ENCODE measurements around the gene SHC1. TPM values are rescaled to one million over a fixed set of nuclear protein-coding genes. Genes with fewer than 3 reads are reported as not detected.

Gene SHC1
- total RNA-seq, 2 experiments from 2014 or later: 43.4 to 46.5 TPM

GRCh38 chr1:155007251-155007828 lies 36.8 kb upstream of the SHC1 start:
- intact Hi-C loops (cut with micrococcal nuclease): loop anchor here (10.0 kb wide), 2 partner anchors 673 to 1353 kb away; partner anchors contain the start of gene SNAPIN
- Mint-ChIP-seq H3K4me3 (peak overlapping the region; percentile 16), H3K9me3 (no peaks in the 10 kb centered on the region), H3K27ac (peak overlapping the region; percentile 99), H3K4me1 (ENCODE audit: low read depth) (peaks cover 59% of the 10 kb centered on the region), H3K27me3 (no peaks in the 10 kb centered on the region), H3K36me3 (peaks cover 29% of the 10 kb centered on the region)
- POLR2A ChIA-PET: interaction anchor here (1.0 to 3.9 kb wide), 3 partner anchors 8 to 32 kb away, joined by 3 to 31 read pairs (median 11); no protein-coding TSS in a partner anchor
- DNase-seq: no peak
- CTCF ChIA-PET: interaction anchor here (0.9 to 4.2 kb wide), 7 partner anchors 8 to 78 kb away, joined by 3 to 43 read pairs (median 4); partner anchors contain the start of genes ADAM15 and PYGO2

DNA sequence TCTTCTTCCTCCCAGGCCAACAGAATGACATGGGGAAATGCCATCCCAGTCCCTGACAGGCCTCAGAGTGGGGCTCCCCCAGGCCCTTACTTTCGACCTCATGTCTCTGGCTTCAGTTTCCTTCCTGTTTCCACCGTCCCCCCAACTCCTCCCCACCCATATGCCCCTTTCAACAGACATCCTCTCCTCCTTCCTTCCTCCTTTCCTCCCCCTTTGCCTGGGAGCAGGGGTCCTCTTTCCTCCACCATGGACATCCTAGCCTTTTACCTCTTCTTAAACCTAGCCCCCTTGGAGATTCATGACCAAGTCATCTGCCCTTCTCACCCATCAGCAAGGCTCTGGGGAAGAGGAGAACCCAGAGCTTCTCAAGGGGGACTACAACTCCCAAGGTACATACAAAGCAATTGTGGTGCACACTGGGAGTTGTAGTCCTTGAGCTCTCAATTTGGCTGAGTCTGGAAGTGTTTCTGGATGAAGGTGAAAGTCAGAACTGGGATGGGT lies 36.1 kb upstream of the SHC1 start:
- peak overlapping the region; percentile 84 for H3K4me3 Mint-ChIP-seq
- H3K27me3 Mint-ChIP-seq: no peaks in the 10 kb centered on the region
- CTCF ChIA-PET: interaction anchor here (0.6 to 4.2 kb wide), 4 partner anchors 10 to 78 kb away, joined by 3 to 43 read pairs (median 4); partner anchors contain the start of genes ADAM15 and PYGO2
- H3K4me1 Mint-ChIP-seq (ENCODE audit: low read depth): peaks cover 54% of the 10 kb centered on the region
- H3K9me3 Mint-ChIP-seq: no peaks in the 10 kb centered on the region
- H3K27ac Mint-ChIP-seq: peak overlapping the region; percentile 99
- DNase-seq: peak; percentile 67
- POLR2A ChIA-PET: interaction anchor here (0.7 to 3.9 kb wide), 3 partner anchors 11 to 681 kb away, joined by 3 to 31 read pairs (median 4); no protein-coding TSS in a partner anchor
- intact Hi-C loops (cut with micrococcal nuclease): loop anchor here (10.0 kb wide), 2 partner anchors 672 to 1352 kb away; partner anchors contain the start of gene SNAPIN
- peaks cover 29% of the 10 kb centered on the region for H3K36me3 Mint-ChIP-seq

DNA sequence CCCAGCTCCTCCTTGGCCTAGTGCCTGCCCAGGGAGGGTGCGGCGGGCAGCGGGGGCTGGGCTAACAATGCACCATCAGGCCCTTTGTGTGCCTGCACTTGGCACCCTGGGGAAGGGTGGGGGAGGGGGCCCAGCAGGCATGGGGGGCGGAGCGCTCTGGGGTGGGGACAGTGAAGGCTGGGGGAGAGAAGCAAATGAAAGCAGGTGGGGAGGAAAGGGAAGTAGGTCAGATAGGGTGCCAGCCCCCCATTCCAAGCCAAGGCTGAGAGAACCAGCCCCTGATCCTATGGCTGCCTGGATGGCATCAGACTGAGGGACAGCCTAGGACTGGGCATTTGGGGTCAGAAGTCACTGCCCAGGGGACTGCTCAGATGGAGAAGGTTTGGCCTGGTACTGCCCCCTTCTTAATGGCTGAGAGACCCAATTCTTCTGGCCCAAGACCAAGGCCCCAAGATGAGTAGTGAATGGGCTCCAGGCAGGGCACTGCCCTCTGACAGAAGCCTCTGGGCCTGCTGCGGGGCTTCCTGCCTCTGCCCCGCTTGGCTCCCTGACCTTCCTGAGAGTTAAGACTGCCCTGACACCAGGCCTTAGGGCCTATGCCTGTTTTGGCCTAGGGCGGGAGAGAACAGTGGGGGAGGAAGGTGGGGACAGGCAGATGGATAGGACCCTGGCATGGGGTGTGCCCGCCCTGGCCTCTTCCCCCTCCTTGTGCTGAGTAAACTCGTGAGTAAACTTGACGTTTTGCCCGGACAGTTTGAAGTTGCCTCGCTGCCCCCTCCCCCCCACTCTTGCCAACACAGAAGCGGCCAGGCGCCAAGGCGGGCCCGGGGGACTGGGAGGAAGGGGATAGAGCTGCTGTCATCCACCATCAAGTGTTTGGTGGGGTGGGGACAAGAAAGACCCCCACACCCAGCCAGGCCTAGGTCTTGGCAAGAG lies 34.8 kb upstream of the SHC1 start:
- peaks cover 24% of the 10 kb centered on the region for H3K36me3 Mint-ChIP-seq
- ChIA-PET CTCF (interaction anchor here (0.8 to 4.2 kb wide), 6 partner anchors 11 to 68 kb away, joined by 3 to 43 read pairs (median 4); partner anchors contain the start of gene FLAD1), POLR2A (interaction anchor here (0.7 to 3.9 kb wide), 5 partner anchors 12 to 679 kb away, joined by 3 to 31 read pairs (median 4); partner anchors contain the start of genes CKS1B and LENEP)
- peak overlapping the region; percentile 99 for H3K27ac Mint-ChIP-seq
- peak; percentile 51 for DNase-seq
- H3K27me3 Mint-ChIP-seq: no peaks in the 10 kb centered on the region
- peak overlapping the region; percentile 84 for H3K4me3 Mint-ChIP-seq
- no peaks in the 10 kb centered on the region for H3K9me3 Mint-ChIP-seq
- H3K4me1 Mint-ChIP-seq (ENCODE audit: low read depth): peaks cover 44% of the 10 kb centered on the region
- intact Hi-C loops (cut with micrococcal nuclease): loop anchor here (10.0 kb wide), 2 partner anchors 671 to 1351 kb away; partner anchors contain the start of gene SNAPIN

DNA sequence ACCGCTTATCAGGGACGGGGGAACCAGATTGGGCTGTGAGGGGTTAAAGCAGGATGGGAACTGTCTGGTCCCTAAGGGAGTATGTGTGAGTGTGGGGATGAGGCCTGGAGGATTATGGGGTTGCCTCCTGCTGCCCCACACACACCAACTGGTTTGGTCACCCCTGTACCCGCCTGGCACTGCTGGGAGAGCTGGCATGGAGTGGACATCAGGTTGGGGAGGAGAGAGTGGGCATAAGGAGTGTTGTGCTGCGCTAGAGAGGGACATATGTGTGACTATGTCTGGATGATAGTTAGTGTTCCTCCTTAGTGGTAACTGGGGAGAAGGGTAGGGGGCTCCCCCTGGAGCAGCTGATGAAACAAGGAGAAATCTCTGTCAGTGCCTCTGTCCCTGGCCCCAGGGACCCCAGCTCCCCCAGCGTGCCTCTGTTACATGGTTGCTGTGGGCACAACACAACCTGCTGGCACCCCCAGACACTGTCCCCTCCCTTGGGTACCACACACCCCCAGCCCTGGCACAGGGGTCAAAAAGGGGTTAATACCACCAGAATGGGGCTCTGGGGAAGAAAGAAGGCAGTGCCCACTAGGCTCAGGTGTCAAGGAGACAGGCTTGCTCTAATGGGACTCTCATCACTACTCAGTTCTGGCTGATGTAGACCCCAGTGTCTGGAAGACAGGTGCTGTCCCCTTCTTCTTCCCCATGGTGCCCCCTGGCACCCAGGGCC lies 34.0 kb upstream of the SHC1 start:
- ChIA-PET CTCF (interaction anchor here (0.6 to 1.5 kb wide), 9 partner anchors 12 to 67 kb away, joined by 3 to 7 read pairs (median 3); partner anchors contain the start of genes ADAM15 and FLAD1), POLR2A (interaction anchor here (0.6 to 1.8 kb wide), 6 partner anchors 9 to 52 kb away, joined by 3 to 7 read pairs (median 4); partner anchors contain the start of genes CKS1B, FLAD1 and LENEP)
- peaks cover 15% of the 10 kb centered on the region for H3K36me3 Mint-ChIP-seq
- H3K4me3 Mint-ChIP-seq: peak overlapping the region; percentile 84
- no peaks in the 10 kb centered on the region for H3K27me3 Mint-ChIP-seq
- intact Hi-C loops (cut with micrococcal nuclease): loop anchor here (5.0 to 10.0 kb wide), 4 partner anchors 168 to 1350 kb away; partner anchors contain the start of genes ADAR, KRTCAP2, SNAPIN and TRIM46
- H3K4me1 Mint-ChIP-seq (ENCODE audit: low read depth): peaks cover 44% of the 10 kb centered on the region
- peak overlapping the region; percentile 99 for H3K27ac Mint-ChIP-seq
- no peaks in the 10 kb centered on the region for H3K9me3 Mint-ChIP-seq
- peak; percentile 54 for DNase-seq

- Mint-ChIP-seq H3K4me1 (ENCODE audit: low read depth) (peaks cover 48% of the 10 kb centered on the region), H3K4me3 (peak overlapping the region; percentile 84), H3K27ac (peak overlapping the region; percentile 99), H3K27me3 (no peaks in the 10 kb centered on the region), H3K9me3 (no peaks in the 10 kb centered on the region), H3K36me3 (peaks cover 9% of the 10 kb centered on the region)
- DNase-seq: peak; percentile 58
- POLR2A ChIA-PET: interaction anchor here (0.6 to 1.8 kb wide), 6 partner anchors 9 to 53 kb away, joined by 3 to 7 read pairs (median 4); partner anchors contain the start of genes CKS1B, FLAD1 and LENEP
- CTCF ChIA-PET: interaction anchor here (0.6 to 1.5 kb wide), 7 partner anchors 13 to 63 kb away, joined by 3 to 7 read pairs (median 3); partner anchors contain the start of gene ADAM15
- intact Hi-C loops (cut with micrococcal nuclease): loop anchor here (2.0 to 10.0 kb wide), 5 partner anchors 47 to 1349 kb away; partner anchors contain the start of genes ADAM15, ADAR, KRTCAP2 and SNAPIN
These were observed 33.3 kb upstream of the SHC1 start for GRCh38 chr1:155003766-155004351.

DNA sequence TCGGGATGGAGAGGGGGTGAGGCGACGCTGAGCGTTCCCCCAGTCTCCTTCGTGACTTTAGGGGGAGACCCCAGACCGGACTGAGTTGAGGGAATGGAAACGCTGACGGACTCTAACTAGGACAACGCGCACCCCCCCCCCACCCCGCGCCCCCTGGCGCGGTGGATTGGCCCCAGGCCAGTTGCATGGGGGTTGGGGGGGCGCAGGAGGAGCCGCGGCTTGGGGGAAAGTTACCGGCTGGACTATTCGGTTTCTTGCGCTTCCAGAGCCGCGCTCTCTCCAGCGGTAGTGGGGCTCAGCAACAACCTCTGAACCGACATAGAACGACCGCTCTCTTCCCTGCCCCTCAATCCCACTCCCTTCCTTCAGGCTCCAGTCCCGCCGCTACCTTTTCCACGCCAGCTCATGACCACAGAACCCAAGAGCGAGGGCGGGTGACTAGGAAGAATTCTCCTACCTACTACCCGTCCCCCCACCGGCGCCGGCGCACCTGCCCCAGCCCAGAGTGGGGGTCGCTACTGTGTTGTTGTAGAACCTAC lies 32.7 kb upstream of the SHC1 start:
- DNase-seq: peak; percentile 54
- Mint-ChIP-seq H3K27ac (peak overlapping the region; percentile 94), H3K27me3 (no peaks in the 10 kb centered on the region), H3K4me3 (peak overlapping the region; percentile 84), H3K4me1 (ENCODE audit: low read depth) (peaks cover 48% of the 10 kb centered on the region), H3K36me3 (peaks cover 8% of the 10 kb centered on the region), H3K9me3 (no peaks in the 10 kb centered on the region)
- intact Hi-C loops (cut with micrococcal nuclease): loop anchor here (2.0 to 10.0 kb wide), 5 partner anchors 48 to 1348 kb away; partner anchors contain the start of genes ADAM15, ADAR, KRTCAP2 and SNAPIN
- ChIA-PET CTCF (interaction anchor here (0.7 to 1.5 kb wide), 3 partner anchors 13 to 48 kb away, joined by 3 to 7 read pairs (median 3); partner anchors contain the start of gene ADAM15), POLR2A (interaction anchor here (1.0 to 1.8 kb wide), 4 partner anchors 10 to 20 kb away, joined by 3 to 7 read pairs (median 4); partner anchors contain the start of genes FLAD1 and LENEP)

- H3K9me3 Mint-ChIP-seq: no peaks in the 10 kb centered on the region
- CTCF ChIA-PET: interaction anchor here (1.4 kb wide), 1 partner anchor 48 kb away, joined by 3 read pairs; the partner anchor contains the start of gene ADAM15
- H3K4me1 Mint-ChIP-seq (ENCODE audit: low read depth): peaks cover 50% of the 10 kb centered on the region
- intact Hi-C loops (cut with micrococcal nuclease): loop anchor here (1.0 to 10.0 kb wide), 8 partner anchors 8 to 1348 kb away; partner anchors contain the start of genes ADAM15, ADAR, KRTCAP2 and SNAPIN
- H3K36me3 Mint-ChIP-seq: peaks cover 8% of the 10 kb centered on the region
- H3K27ac Mint-ChIP-seq: peak within 1 kb of the TSS; percentile 95
- POLR2A ChIA-PET: interaction anchor here (0.7 to 4.2 kb wide), 3 partner anchors 18 to 48 kb away, joined by 4 to 23 read pairs (median 5); partner anchors contain the start of genes FLAD1 and PBXIP1
- no peak for DNase-seq
- peak within 1 kb of the TSS; percentile 94 for H3K4me3 Mint-ChIP-seq
- no peaks in the 10 kb centered on the region for H3K27me3 Mint-ChIP-seq
These were observed 32.1 kb upstream of the SHC1 start, which contains the start of gene ZBTB7B for GRCh38 chr1:155002464-155003226. ZBTB7B (plus strand) TSS chr1:155002802; CDS start chr1:155014661, 11,859 bp downstream.

- ChIA-PET POLR2A (interaction anchor here (0.7 to 4.2 kb wide), 5 partner anchors 14 to 47 kb away, joined by 4 to 35 read pairs (median 19); partner anchors contain the start of genes CKS1B and PBXIP1), CTCF (interaction anchor here (0.9 to 9.4 kb wide), 6 partner anchors 14 to 83 kb away, joined by 3 to 144 read pairs (median 21); partner anchors contain the start of genes ADAM15, FLAD1 and PYGO2)
- Mint-ChIP-seq H3K4me1 (ENCODE audit: low read depth) (peaks cover 50% of the 10 kb centered on the region), H3K36me3 (peaks cover 8% of the 10 kb centered on the region), H3K27me3 (no peaks in the 10 kb centered on the region), H3K9me3 (no peaks in the 10 kb centered on the region), H3K27ac (peak overlapping the region; percentile 95), H3K4me3 (peak overlapping the region; percentile 94)
- DNase-seq: peak; percentile 100
- intact Hi-C loops (cut with micrococcal nuclease): loop anchor here (1.0 to 10.0 kb wide), 14 partner anchors 8 to 1347 kb away; partner anchors contain the start of genes ADAM15, ADAR, ASH1L and FLAD1
These were observed 31.3 kb upstream of the SHC1 start for GRCh38 chr1:155001675-155002463.

Data from activated CD4-positive, alpha-beta memory T cell treated with anti-CD3 and anti-CD28 coated beads for 36 hours (primary cell).